ENCODE results near the gene SHC3.
A peak's percentile ranks its signal among the peaks of the same experiment; 100 is the strongest.

Gene SHC3

GRCh38 chr9:89052470-89053097 lies 126.0 kb downstream of the SHC3 start:
- no peak for DNase-seq (ENCODE audit: low read depth, low spot score)

- DNase-seq (ENCODE audit: low read depth, low spot score): no peak
Measured at GRCh38 chr9:89051421-89052025, 127.1 kb downstream of the SHC3 start.

- no peak for DNase-seq (ENCODE audit: low read depth, low spot score)
Measured at GRCh38 chr9:89049646-89050045, 129.0 kb downstream of the SHC3 start.

GRCh38 chr9:89048616-89049015 lies 130.0 kb downstream of the SHC3 start:
- DNase-seq (ENCODE audit: low read depth, low spot score): no peak

GRCh38 chr9:89047667-89048066 lies 131.0 kb downstream of the SHC3 start:
- DNase-seq (ENCODE audit: low read depth, low spot score): no peak

GRCh38 chr9:89046832-89047231 lies 131.8 kb downstream of the SHC3 start:
- DNase-seq (ENCODE audit: low read depth, low spot score): peak; percentile 42

- no peak for DNase-seq (ENCODE audit: low read depth, low spot score)
Measured at GRCh38 chr9:89044881-89045280, 133.7 kb downstream of the SHC3 start.

GRCh38 chr9:89044104-89044503 lies 134.5 kb downstream of the SHC3 start:
- DNase-seq (ENCODE audit: low read depth, low spot score): no peak

- DNase-seq (ENCODE audit: low read depth, low spot score): no peak
Measured at GRCh38 chr9:89042984-89043383, 135.6 kb downstream of the SHC3 start.

- no peak for DNase-seq (ENCODE audit: low read depth, low spot score)
Measured at GRCh38 chr9:89039664-89040063, 139.0 kb downstream of the SHC3 start.

GRCh38 chr9:89039104-89039465 lies 139.5 kb downstream of the SHC3 start:
- DNase-seq (ENCODE audit: low read depth, low spot score): no peak

- peak; percentile 84 for DNase-seq (ENCODE audit: low read depth, low spot score)
Measured at GRCh38 chr9:89038382-89039103, 140.1 kb downstream of the SHC3 start.

GRCh38 chr9:89037891-89038290 lies 140.7 kb downstream of the SHC3 start:
- no peak for DNase-seq (ENCODE audit: low read depth, low spot score)

- peak; percentile 16 for DNase-seq (ENCODE audit: low read depth, low spot score)
Measured at GRCh38 chr9:89037346-89037745, 141.3 kb downstream of the SHC3 start.

- DNase-seq (ENCODE audit: low read depth, low spot score): no peak
Measured at GRCh38 chr9:89036891-89037290, 141.7 kb downstream of the SHC3 start.

- DNase-seq (ENCODE audit: low read depth, low spot score): peak; percentile 43
Measured at GRCh38 chr9:89036383-89036782, 142.2 kb downstream of the SHC3 start.

GRCh38 chr9:89032661-89033060 lies 146.0 kb downstream of the SHC3 start:
- no peak for DNase-seq (ENCODE audit: low read depth, low spot score)

- DNase-seq (ENCODE audit: low read depth, low spot score): no peak
Measured at GRCh38 chr9:89032173-89032572, 146.4 kb downstream of the SHC3 start.

GRCh38 chr9:89029788-89030187 lies 148.8 kb downstream of the SHC3 start:
- no peak for DNase-seq (ENCODE audit: low read depth, low spot score)

GRCh38 chr9:89026876-89027275 lies 151.7 kb downstream of the SHC3 start:
- DNase-seq (ENCODE audit: low read depth, low spot score): no peak

GRCh38 chr9:89025553-89025952 lies 153.1 kb downstream of the SHC3 start:
- no peak for DNase-seq (ENCODE audit: low read depth, low spot score)

- no peak for DNase-seq (ENCODE audit: low read depth, low spot score)
Measured at GRCh38 chr9:89024727-89025126, 153.9 kb downstream of the SHC3 start.

GRCh38 chr9:89023740-89024139 lies 154.9 kb downstream of the SHC3 start:
- DNase-seq (ENCODE audit: low read depth, low spot score): no peak
